ENCODE data around the gene ZNF674.

Gene ZNF674

GRCh38 chrX:46573331-46573891 lies 28.2 kb upstream of the ZNF674 start, which contains the start of gene CHST7:
TSS of gene CHST7 (plus strand) at chrX:46573765. CDS start at chrX:46573932, 167 bp downstream.
- peak within 1 kb of the TSS; percentile 46 for H3K9ac ChIP-seq
- H3K27ac ChIP-seq, result peak within 1 kb of the TSS; percentile 67
- peaks cover 24% of the 10 kb centered on the region for H3K4me1 ChIP-seq (ENCODE audit: low read depth, poor library complexity, severe bottlenecking)
- H4K20me1 ChIP-seq (ENCODE audit: insufficient read depth), result no peaks in the 10 kb centered on the region
- 0 out of 2 replicates have a peak, but pooled peaks have one; percentile 13 for TF ChIP-seq CTCF (conservative IDR thresholded peaks at IDR 0.05; ENCODE audit: low read depth, low read length)
- H3K36me3 ChIP-seq (ENCODE audit: insufficient read depth), result no peaks in the 10 kb centered on the region
- H3K27me3 ChIP-seq (ENCODE audit: insufficient read depth, low read depth), result no peaks in the 10 kb centered on the region
- H3K4me2 ChIP-seq, result peak within 1 kb of the TSS; percentile 66
- peak within 1 kb of the TSS; percentile 83 for H2AFZ ChIP-seq (ENCODE audit: low read depth)
- no peaks in the 10 kb centered on the region for H3K79me2 ChIP-seq (ENCODE audit: insufficient read depth, low read depth)
- H3K4me3 ChIP-seq (IDR thresholded peaks at IDR 0.05; ENCODE audit: insufficient read depth, low read depth, low read length), result no peak within 1 kb of the TSS

- Histone ChIP-seq H4K20me1 (ENCODE audit: insufficient read depth) (no peaks in the 10 kb centered on the region), H3K4me3 (IDR thresholded peaks at IDR 0.05; ENCODE audit: insufficient read depth, low read depth, low read length) (no peak overlapping the region), H3K27ac (peak overlapping the region; percentile 67), H3K36me3 (ENCODE audit: insufficient read depth) (no peaks in the 10 kb centered on the region), H3K27me3 (ENCODE audit: insufficient read depth, low read depth) (no peaks in the 10 kb centered on the region), H3K79me2 (ENCODE audit: insufficient read depth, low read depth) (no peaks in the 10 kb centered on the region), H3K4me2 (peak overlapping the region; percentile 66), H3K4me1 (ENCODE audit: low read depth, poor library complexity, severe bottlenecking) (peaks cover 24% of the 10 kb centered on the region), H2AFZ (ENCODE audit: low read depth) (peak overlapping the region; percentile 83), H3K9ac (no peak overlapping the region)
- no peak for TF ChIP-seq CTCF (conservative IDR thresholded peaks at IDR 0.05; ENCODE audit: low read depth, low read length)
Observed at GRCh38 chrX:46572340-46572936, 27.2 kb upstream of the ZNF674 start.

- Histone ChIP-seq H2AFZ (ENCODE audit: low read depth) (peak overlapping the region; percentile 83), H3K36me3 (ENCODE audit: insufficient read depth) (no peaks in the 10 kb centered on the region), H3K27me3 (ENCODE audit: insufficient read depth, low read depth) (no peaks in the 10 kb centered on the region), H3K27ac (peak overlapping the region; percentile 67), H3K4me2 (peak overlapping the region; percentile 66), H4K20me1 (ENCODE audit: insufficient read depth) (no peaks in the 10 kb centered on the region), H3K79me2 (ENCODE audit: insufficient read depth, low read depth) (no peaks in the 10 kb centered on the region), H3K4me1 (ENCODE audit: low read depth, poor library complexity, severe bottlenecking) (peaks cover 24% of the 10 kb centered on the region), H3K9ac (no peak overlapping the region), H3K4me3 (IDR thresholded peaks at IDR 0.05; ENCODE audit: insufficient read depth, low read depth, low read length) (no peak overlapping the region)
- TF ChIP-seq CTCF (conservative IDR thresholded peaks at IDR 0.05; ENCODE audit: low read depth, low read length), result no peak
Observed at GRCh38 chrX:46571423-46572339, 26.5 kb upstream of the ZNF674 start.

GRCh38 chrX:46569621-46570020 lies 24.4 kb upstream of the ZNF674 start:
- peaks cover 24% of the 10 kb centered on the region for H3K4me1 ChIP-seq (ENCODE audit: low read depth, poor library complexity, severe bottlenecking)
- TF ChIP-seq CTCF (conservative IDR thresholded peaks at IDR 0.05; ENCODE audit: low read depth, low read length), result no peak
- no peaks in the 10 kb centered on the region for H4K20me1 ChIP-seq (ENCODE audit: insufficient read depth)
- H3K27me3 ChIP-seq (ENCODE audit: insufficient read depth, low read depth), result no peaks in the 10 kb centered on the region
- no peak overlapping the region for H2AFZ ChIP-seq (ENCODE audit: low read depth)
- no peak overlapping the region for H3K4me2 ChIP-seq
- no peaks in the 10 kb centered on the region for H3K36me3 ChIP-seq (ENCODE audit: insufficient read depth)
- H3K4me3 ChIP-seq (IDR thresholded peaks at IDR 0.05; ENCODE audit: insufficient read depth, low read depth, low read length), result no peak overlapping the region
- no peak overlapping the region for H3K9ac ChIP-seq
- H3K79me2 ChIP-seq (ENCODE audit: insufficient read depth, low read depth), result no peaks in the 10 kb centered on the region
- H3K27ac ChIP-seq, result no peak overlapping the region

Measured in KMS-11 (cell line).